GM12864 (cell line): Measurements from ENCODE around the gene FUBP3.

ENCODE experiments used
- DNase-seq: peaks from one replicate; pipeline ENCODE4 v3.0.0-alpha.2; 2011; ENCODE audit warnings: low read depth
- H3K4me3 ChIP-seq: 2 replicates; pipeline ENCODE4 v1.5.1; 2011; ENCODE audit warnings: mild to moderate bottlenecking, low read depth, low read length, control low read depth
- CTCF ChIP-seq: IDR thresholded peaks from 2 replicates; pipeline ENCODE4 v1.5.1; 2011; ENCODE audit warnings: low read depth, mild to moderate bottlenecking, moderate library complexity, low read length, control low read depth, inconsistent platforms; ENCODE audit errors: missing control alignments

Gene FUBP3

DNA sequence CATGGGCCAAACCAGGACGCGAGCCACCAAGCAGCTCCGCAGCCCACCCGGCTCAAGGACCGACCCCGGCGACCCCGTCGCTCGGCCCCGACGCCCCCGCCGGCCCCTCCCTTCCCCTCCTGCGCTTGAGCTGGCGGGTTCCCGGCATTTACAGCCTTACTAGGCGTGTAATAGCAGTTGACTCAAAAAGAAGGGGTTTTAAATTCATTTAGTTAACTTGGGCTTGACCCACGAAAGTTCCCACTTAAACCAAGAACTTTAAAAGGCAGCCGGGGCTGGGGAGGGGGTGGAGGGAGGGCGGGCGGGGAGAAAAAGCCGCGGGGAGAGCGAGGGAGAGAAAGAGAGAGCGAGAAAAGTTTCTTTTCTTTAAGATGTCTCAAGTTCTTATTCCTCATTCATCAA is 85.7 kb downstream of the FUBP3 start:
- DNase-seq: no peak
- H3K4me3 ChIP-seq: no peak overlapping the region
- no peak for TF ChIP-seq CTCF

GRCh38 chr9:130665431-130666392 is 86.3 kb downstream of the FUBP3 start:
- no peak for DNase-seq
- H3K4me3 ChIP-seq: no peak overlapping the region
- TF ChIP-seq CTCF: no peak

- DNase-seq: no peak
- no peak for TF ChIP-seq CTCF
- H3K4me3 ChIP-seq: no peak overlapping the region
Observed at GRCh38 chr9:130666393-130667119, 87.2 kb downstream of the FUBP3 start.

DNA sequence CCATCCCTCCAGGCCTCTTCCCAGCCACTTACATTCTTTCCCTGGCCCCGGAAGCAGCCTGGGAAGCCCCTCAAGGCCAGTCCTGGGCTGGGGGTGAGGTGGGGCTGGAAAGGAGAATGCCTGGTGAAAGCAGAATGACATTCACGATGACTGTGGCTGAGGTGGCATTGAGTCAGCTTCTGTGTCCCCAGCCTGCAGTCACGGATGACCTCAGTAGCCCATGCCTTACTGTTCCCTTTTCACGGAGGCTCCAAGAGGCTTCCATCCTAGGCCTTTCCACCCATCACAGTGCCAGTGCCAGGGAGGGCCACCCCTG is 87.7 kb downstream of the FUBP3 start:
- no peak overlapping the region for H3K4me3 ChIP-seq
- TF ChIP-seq CTCF: no peak
- no peak for DNase-seq

GRCh38 chr9:130668196-130668595 is 88.8 kb downstream of the FUBP3 start:
- TF ChIP-seq CTCF: no peak
- no peak for DNase-seq
- H3K4me3 ChIP-seq: no peak overlapping the region

GRCh38 chr9:130668659-130669058 is 89.3 kb downstream of the FUBP3 start:
- no peak overlapping the region for H3K4me3 ChIP-seq
- no peak for TF ChIP-seq CTCF
- DNase-seq: no peak
